ENCODE results near the gene TMPRSS13.

Gene TMPRSS13

DNA sequence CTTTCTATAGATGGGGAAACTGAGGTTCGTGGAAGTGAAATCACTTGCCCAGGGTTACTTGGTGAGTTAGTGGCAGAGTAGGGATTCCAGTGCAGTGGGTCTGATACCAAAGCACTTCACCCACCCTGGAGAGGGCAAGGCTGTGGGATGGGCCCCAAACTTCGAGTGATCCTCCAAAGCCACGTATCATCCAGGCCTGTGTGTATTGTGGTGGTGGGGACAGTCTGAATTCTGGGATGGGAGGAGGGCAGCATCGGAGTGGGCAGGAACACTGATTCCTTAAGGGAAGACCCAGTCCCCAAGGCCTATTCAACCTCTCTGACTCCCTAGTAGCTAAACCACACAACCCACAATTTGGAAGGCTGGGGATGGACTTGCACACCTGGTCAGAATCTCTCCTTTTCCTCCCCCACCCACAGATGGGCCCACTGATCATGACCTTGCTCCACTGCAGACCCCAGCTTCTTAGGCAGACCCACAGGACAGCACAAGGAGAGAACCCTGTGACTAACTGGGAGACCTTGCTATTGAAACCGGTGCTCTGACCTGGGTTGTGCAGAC is 11.5 kb downstream of the TMPRSS13 start:
- H3K27ac ChIP-seq = no peak overlapping the region
- no peak overlapping the region for H3K4me3 ChIP-seq

DNA sequence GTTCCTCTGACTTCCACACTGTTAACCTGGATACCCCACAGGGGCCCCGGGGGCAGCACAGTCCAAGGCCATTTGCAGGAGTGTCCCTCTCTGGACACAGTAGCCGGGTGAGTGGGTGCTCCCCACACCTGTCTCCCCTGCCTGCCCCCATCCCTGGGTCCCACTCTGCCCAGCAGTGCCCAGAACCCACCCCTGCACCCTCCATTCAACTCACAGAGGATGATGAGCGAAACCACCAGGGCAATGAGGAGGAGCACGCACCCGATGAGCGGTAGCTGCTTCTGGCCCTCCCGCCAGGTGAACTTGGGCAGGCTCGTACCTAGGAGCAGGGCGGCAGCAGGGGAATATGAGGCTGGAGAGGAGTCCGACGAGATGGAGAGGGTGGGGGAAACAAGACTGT is 12.2 kb downstream of the TMPRSS13 start:
- H3K4me3 ChIP-seq = no peak overlapping the region

DNA sequence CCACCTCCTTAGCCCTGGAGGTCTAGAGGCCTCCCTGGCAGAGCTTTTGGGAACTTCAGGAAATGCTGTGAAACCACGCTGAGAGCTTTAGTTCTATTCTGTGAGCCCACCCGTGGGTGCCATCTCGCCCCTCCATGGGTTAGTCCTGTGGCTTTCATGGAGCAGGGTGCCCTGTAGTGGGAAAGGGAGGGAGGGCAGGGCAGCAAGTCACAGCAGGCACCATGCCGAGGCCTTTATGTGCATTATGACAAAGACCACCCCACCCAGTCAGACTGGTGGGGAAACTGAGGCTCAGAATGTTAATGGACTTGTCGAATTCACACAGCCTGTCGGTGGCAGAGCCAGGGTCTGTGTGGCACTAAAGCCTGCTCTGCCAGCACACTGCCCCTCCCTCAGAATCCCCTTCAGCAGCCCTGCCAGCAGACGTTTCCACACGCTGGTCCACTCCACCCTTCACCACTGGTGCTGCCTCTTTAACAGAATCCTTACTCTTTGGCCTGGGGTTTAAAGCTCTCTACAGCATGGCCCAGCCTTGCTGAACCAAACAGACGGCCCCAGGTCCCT is 13.4 kb downstream of the TMPRSS13 start:
- H3K27ac ChIP-seq = no peak overlapping the region
- no peak overlapping the region for H3K4me3 ChIP-seq

More for the DNA sequence above, 12.2 kb downstream of the TMPRSS13 start:
- H3K27ac ChIP-seq = no peak overlapping the region

DNA sequence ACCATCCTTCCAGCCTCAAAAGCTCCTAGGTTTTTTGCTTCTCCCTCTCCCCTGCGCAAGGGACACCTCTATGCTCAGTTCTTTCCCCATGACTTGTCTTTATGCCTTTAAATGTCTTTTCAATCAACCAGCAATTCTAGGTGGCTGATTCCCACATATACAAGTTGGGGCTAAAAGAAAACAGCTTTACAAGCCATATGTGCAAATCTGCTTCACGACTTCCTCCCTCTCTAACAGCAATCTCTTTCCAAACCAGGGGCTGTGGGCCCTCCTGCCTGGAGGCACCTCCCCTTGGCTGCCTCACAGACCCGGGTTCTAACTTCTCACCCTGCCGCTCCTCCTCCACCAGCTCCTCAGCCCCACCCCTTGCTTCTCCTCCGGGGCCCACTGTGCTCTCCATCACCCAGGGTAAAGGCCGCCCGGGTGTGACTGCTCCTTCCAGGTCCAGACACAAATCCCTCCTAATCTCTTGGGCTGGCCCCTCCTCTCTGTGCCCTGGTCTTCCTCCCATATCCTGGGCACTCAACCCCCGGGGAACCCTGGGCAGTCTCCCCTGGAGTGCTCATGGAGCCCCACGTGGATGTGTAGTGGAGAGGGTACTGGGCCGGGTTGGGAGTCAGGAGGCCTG is 14.1 kb downstream of the TMPRSS13 start:
- no peak overlapping the region for H3K27ac ChIP-seq

DNA sequence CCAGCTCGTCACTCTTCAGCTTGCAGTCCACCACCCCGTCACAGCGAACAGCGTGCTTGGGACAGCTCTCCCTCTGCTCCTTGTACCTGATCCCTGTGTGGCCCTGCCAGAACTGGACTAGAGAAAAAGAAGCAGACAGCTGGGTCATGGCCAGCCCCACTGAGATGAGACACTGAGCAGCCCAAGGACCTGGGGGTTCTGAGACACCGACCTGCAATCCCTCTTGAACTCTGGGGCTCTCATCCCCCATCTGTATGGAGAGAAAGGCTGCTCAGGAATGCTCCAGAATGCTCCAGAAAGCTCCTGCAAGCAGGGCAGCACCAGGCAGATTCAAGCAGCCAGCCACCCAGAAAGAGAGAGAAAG is 14.8 kb downstream of the TMPRSS13 start:
- Histone ChIP-seq H3K27ac (no peak overlapping the region), H3K4me3 (no peak overlapping the region)

More for the DNA sequence above, 14.1 kb downstream of the TMPRSS13 start:
- H3K4me3 ChIP-seq = no peak overlapping the region

DNA sequence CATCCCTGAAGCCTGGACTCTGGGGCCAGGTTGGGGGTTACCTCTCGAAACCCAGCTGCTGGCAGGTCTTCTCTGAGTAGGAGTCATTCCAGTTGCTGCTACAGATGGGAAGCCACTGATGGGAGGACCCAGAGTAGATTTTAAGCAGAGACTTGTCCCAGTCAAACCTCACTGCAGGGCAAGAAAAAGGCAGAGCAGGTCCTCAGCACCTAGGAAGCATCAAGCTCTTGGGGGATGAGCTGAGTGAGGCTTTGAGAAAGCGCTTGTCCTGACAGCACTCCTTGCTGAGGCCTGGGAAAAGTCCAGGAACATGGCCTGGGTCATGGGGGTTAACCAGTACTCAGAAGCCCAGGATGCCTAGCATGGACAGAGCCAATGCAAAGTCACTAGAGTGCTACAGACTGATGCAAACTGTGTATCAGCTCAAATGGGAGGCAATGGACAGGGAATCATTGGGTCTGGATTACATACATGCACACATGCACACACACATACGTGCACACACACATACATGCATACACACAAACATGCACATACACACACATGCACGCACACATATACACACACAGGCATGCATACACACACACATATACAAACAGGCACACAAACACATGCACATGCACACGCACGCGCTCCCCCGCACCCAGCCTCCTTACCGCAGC is 15.3 kb downstream of the TMPRSS13 start:
- Histone ChIP-seq H3K27ac (no peak overlapping the region), H3K4me3 (no peak overlapping the region)

DNA sequence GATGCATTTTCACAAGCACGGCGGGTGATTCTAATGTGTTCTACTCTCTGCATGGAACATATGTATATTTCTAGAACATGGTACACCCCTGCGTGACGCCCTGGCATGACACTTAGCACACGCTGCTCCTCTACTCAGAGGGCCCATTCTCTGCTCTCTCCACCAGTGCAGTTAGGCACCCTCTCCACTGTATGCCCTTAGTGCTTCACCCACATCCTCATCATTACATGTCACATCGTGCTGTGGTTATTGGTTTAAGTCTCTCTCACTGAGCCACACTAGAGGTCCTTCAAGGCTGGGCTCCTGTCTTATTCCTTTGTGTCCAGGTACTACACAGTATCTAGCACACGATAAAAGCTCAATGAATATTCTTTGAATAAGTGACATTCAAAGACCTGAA is 16.7 kb downstream of the TMPRSS13 start:
- Histone ChIP-seq H3K4me3 (no peak overlapping the region), H3K27ac (no peak overlapping the region)

DNA sequence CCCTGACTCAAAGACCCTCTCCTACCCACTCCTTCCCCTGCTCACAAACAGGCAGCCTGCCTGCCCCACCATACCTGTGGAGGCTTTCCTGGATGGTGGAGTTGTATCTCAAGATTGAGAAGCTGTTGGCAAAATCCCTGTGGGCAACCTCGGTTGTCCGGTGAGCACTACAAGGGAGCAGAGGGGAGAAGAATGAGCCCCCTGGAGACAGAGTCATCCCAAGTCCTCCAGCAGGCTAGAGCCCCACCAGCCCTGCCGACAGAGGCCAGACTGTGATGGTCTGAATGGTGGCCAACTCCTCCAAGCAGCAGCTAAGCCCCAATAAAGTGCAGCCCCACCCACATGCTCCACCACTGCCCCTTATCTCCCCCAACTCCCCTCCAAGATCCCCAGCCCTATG is 17.5 kb downstream of the TMPRSS13 start:
- no peak overlapping the region for H3K27ac ChIP-seq
- H3K4me3 ChIP-seq = no peak overlapping the region

DNA sequence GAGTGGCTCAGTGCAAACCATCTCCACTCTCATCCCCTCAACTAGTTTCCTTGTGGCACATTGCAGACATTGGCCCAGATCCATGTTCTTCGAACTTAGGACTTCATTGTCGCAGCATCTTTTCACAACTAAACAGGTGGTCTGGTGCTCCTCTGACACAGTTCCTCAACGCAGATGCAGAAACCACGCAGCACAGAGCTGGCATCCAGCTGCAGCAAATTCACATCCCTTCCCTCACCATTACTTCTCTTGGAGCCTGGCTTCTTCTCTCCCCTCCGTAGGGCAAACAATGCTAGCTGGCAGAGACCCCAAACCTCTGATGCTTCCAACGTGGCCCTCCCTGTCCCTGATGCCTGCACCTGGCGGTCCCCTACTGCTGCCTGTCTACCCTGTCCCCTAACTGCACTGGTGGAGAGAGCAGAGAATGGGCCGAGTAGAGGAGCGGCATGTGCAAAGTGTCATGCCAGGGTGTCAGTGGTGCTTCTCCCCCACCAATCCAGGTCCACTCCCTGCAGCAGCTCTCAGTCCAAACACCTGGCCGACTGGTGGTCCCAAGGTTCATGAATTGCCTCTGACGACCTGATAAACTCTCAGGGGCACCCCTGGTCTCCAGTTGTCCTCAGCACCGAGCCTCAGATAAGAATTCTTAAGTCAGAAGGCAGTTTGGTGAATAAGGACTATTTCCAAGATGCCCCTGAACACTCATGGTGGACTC is 18.1 kb downstream of the TMPRSS13 start:
- Histone ChIP-seq H3K4me3 (no peak overlapping the region), H3K27ac (no peak overlapping the region)

DNA sequence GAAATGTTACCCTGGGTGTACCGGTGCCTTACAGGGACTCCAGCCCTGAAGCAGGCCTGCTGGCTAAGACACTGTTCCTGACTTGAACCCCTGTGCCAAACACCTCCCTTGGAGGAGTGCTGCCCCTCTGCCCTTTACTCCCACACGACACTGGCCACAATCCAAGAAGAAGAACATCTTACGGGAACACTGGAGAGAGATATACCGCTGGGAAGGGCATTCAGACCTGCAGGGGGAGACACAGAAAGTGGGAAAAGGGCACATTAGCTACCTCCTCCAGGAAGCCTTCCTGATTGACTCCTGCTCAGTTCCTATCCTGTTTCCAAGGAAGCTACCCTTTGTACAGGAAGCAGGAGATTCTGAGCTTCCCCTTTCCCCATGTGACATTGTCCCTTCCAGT is 18.7 kb downstream of the TMPRSS13 start:
- H3K4me3 ChIP-seq = no peak overlapping the region
- H3K27ac ChIP-seq = no peak overlapping the region

DNA sequence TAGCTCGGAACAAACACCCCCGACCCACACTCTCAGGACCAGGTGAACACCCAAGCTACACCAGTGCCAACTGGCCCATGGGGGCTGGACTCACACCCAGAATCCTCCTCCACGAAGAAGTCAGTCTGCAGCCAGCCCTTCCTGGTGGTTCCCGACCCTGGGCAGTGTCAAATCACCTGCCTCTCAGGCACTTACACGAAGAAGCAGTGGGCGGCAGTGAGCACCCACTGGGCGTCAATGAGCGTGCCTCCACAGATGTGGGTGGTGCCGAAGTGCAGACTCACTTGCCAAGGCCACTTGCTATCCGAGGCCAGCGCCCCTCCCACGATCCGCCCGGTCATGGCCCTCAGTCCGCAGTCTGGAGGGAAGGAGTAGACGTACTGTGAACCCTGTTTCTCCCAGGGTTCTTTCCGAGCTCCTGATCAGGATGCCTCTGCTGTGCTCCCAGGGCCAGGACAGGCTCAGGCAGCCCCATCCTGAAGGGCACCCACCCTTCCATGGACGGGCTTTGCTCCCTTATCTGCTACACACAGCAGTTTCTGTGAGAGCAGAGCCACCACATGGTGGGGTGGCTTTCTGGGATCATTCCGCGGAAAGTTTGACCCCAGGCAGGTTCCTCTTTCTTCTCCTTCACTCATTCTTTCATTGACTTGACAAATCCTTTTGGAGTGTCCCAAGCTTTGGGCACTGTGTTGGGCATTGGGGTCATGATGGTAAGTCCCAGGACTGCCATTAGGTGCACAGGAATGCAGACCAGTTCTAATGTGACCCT is 19.4 kb downstream of the TMPRSS13 start:
- Histone ChIP-seq H3K4me3 (no peak overlapping the region), H3K27ac (peak overlapping the region in 1 of 21 experiments; percentile 25)

DNA sequence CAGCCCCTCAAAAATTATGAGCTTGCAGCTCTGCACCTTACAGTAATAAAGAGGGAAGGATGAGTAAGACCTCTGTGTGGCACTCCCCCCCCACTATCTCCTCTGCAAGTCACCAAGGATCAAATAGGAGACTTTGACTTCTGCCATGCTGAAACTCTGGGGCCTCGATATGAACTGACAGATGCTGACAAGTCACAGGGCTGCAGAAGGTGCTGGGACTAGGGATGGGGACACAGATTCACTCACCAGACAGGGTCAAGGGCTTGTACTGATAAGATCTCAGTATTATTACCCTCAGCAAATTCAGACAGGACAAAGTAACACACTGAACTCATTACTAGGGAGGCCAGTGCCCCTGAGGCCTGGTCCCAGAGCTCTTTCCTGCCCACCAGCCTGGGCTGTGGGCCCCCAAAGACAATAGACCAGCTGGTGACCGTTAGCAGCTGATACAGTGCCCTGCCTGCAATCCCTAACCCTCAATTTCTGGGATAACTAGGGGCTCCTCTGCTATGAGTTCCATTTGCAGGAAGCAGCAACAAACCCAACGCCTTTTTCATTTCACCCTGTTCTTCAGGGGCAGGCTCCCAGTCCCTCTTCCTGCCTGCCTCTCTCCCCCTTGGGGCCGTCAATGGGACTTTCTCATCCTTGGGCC is 20.1 kb downstream of the TMPRSS13 start:
- Histone ChIP-seq H3K4me3 (no peak overlapping the region), H3K27ac (peak overlapping the region in 1 of 21 experiments; percentile 25)

DNA sequence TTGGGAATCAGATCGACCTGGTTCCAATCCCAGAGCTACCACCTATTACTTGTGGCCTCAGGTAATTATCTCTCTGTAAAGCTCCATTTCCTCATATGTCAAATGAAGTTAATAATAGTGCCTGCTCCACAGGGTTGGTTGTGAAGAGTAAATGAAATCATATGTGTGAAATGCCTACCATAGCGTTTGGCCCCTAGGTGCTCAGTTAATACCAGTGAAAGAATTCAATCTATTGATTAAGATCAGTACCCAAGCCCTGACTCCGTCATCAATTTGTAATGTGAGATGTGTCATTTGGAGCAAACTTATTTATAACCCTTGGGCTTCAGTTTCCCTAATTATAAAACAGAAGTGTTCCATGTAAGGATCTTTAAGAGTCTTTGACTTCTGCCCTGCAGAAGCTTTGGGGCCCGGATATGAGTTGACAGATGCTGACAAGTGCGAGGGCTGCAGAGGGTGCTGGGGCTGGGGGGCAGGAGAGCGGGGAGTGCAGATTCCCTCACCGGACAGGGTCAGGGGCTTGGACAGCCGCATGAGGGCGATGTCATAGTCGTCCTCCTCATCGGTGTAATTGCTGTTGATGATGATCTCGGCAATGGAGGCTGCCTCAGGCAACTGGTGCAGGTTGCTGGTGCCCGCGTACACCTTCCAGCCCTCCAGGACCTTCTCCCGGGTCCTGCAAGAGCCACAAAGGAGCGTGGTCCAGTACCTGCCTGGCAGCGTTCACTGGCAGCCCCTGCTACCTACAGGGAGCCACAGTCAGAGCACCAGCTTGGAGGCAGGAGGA is 20.9 kb downstream of the TMPRSS13 start:
- Histone ChIP-seq H3K27ac (peak overlapping the region in 4 of 21 experiments; percentile 32 to 57 (median 44)), H3K4me3 (no peak overlapping the region)

DNA sequence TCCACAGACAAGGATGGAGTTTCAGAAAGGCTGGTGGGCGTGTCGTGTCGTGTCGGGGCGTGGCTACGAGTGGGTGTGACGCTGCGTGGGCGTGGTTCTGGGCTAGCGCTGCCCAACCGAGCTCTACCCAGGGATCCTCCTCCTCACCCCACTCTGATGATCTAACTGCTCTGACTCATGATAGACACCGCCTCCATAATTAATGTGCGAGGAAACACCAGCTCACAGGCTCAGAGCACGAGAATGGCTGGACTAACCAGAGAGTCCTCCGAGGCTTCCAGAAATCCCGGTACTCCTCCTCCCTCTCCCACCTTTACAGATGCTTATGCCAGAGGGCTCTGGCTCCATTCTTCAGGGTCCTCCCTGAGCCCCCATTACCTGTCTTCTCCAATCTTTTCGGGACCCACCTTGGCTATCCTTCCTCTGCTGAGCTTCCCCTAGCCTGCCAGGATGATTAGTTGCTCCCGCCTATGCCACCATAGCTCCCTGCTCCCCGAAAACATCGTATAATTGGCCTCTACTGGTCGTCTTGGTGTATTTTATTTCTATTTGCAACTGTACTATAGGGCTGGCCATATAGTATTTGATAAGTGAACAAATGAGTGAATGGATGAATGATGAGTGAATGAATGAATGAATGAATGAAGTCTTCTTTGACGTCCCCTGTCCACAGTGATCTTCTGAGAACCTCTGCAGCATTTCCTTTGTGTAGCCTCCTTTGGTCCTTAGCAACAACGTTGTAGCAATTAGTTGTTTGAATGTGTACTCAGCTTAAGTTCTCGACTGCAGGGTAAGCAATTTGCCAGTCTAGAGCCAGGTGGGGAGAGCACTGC is 21.7 kb downstream of the TMPRSS13 start:
- H3K27ac ChIP-seq = peak overlapping the region in 13 of 21 experiments; percentile 32 to 73 (median 52)
- H3K4me3 ChIP-seq = no peak overlapping the region

DNA sequence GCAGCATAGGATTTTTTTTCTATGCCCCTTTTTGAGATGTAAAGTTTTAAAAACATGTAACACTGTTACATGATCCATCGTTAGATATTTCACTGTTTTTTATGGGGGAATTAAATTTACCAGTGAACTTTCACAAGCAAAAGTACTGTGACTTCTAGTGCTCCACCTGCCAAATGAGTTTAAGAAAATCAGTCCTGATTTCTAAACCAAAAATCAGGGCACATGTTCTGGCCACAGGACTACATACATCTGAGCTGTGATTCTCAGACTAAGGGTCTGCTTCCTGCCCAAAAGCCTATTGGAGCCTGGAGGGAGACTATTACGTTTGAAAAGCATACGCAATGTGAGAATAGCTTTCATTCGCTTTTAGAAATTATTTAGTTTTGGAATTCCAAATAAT is 22.5 kb downstream of the TMPRSS13 start:
- H3K27ac ChIP-seq = no peak overlapping the region
- H3K4me3 ChIP-seq = no peak overlapping the region

DNA sequence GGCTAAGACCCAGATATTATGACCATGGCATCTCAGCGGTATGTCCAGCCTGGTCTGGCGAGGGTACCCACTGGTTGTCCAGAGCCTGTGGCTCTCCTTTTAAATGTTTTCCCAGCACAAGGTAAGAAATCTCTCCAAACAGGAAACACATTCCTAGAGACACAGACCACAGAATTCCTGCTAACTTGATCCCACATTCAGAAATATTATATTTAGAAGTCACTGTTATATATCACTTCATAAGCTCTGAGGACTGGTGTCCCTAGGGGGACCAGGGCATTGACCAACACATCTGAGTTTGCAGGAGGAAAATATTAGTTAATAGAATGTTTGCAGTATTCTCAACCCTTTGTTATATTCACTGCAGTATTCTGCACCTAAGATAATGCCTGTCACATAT is 23.1 kb downstream of the TMPRSS13 start:
- Histone ChIP-seq H3K4me3 (no peak overlapping the region), H3K27ac (no peak overlapping the region)

DNA sequence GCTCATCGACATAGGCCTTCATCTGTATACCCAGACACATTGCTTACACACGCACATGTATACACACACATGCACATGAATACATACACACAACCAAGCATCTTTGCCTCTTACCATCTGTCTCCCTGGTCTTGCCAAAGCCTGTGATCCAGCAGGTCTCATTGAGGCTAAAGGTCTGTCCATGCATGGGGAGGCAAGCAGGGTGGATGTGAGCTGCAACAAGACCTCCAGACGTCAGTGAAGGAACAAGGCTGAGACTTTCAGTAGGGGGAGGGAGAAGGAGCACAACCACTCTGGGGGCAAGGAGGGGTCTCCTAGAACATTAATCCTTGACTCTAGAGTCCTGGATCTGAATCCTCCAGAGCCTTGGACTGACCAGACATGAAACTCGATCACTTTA is 23.7 kb downstream of the TMPRSS13 start:
- H3K4me3 ChIP-seq = no peak overlapping the region
- no peak overlapping the region for H3K27ac ChIP-seq
